ENCODE results near the gene POLR1E. TPM values are rescaled to one million over a fixed set of nuclear protein-coding genes. Genes with fewer than 3 reads are reported as not detected.

The POLR1E gene
- total and polyA plus RNA-seq, 2 of the 8 experiments (the other 6 are each of a cell fraction or from before 2014, with no cell fraction given), result 16.0 to 40.0 TPM

GRCh38 chr9:37496020-37496419 lies 10.3 kb downstream of the POLR1E start (continued):
- TF ChIP-seq RBBP5 (IDR thresholded peaks at IDR 0.05; ENCODE audit: borderline replicate concordance, low read depth, low read length), result no peak

All from H1 (cell line).